Umbilical cord (tissue), 1 donor: ENCODE results near the gene NSG1. TPM values are rescaled to one million over a fixed set of nuclear protein-coding genes. Genes with fewer than 3 reads are reported as not detected.

Experiments used
- total RNA-seq: library from RNA; depleted of rRNA; stranded (reverse); fragments of >200 nt; gene quantifications from one replicate; pipeline ENCODE4 v1.2.3, GENCODE V29; 2014; ENCODE audit warnings: low replicate concordance; ENCODE audit not compliant: insufficient read depth

NSG1 gene
- total RNA-seq, 1 donor from 2014 or later: 17.6 TPM

Other genes with a start within 250 kb of the NSG1 start
- gene OTOP1, start 160.2 kb upstream of the NSG1 start, total RNA-seq: not detected
- gene TMEM128, start 138.9 kb upstream of the NSG1 start, total RNA-seq: 19.0 TPM
- 7.9 TPM for gene LYAR, start 96.9 kb upstream of the NSG1 start, total RNA-seq
- gene ZBTB49, start 96.9 kb upstream of the NSG1 start, total RNA-seq: 2.9 TPM
- 22.4 TPM for gene STX18, start 154.9 kb downstream of the NSG1 start, total RNA-seq